ENCODE results near the gene LCN6.

DNA sequence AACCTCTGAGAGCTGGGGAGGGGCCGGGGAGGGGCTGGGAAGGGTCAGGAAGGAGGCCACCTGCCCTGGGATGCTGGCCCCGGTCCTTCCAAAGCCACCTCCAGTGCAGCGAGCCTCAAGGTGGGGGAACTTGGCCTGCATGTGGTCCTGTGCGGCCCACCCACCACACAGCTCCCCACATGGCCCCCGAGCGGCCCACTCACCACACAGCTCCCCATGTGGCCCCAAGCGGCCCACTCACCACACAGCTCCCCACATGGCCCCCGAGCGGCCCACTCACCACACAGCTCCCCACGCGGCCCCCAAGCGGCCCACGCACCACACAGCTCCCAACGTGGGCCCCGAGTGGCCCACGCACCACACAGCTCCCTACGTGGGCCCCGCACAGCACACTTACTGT, 3.6 kb downstream of the LCN6 start:
- TF ChIP-seq, protein P1, sequence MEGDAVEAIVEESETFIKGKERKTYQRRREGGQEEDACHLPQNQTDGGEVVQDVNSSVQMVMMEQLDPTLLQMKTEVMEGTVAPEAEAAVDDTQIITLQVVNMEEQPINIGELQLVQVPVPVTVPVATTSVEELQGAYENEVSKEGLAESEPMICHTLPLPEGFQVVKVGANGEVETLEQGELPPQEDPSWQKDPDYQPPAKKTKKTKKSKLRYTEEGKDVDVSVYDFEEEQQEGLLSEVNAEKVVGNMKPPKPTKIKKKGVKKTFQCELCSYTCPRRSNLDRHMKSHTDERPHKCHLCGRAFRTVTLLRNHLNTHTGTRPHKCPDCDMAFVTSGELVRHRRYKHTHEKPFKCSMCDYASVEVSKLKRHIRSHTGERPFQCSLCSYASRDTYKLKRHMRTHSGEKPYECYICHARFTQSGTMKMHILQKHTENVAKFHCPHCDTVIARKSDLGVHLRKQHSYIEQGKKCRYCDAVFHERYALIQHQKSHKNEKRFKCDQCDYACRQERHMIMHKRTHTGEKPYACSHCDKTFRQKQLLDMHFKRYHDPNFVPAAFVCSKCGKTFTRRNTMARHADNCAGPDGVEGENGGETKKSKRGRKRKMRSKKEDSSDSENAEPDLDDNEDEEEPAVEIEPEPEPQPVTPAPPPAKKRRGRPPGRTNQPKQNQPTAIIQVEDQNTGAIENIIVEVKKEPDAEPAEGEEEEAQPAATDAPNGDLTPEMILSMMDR (conservative IDR thresholded peaks at IDR 0.05; ENCODE audit: low read length): no peak
- TF ChIP-seq EZH2phosphoT487 (IDR thresholded peaks at IDR 0.05; ENCODE audit: borderline replicate concordance): no peak

Data from Loucy (cell line).